Ovary (tissue), 9 donors: ENCODE measurements around the gene SPATC1L. TPM values are rescaled to one million over a fixed set of nuclear protein-coding genes. Genes with fewer than 3 reads are reported as not detected.
A peak's percentile ranks its signal among the peaks of the same experiment; 100 is the strongest.
"Not testable (repeated sequence)": the region's sequence is repeated elsewhere in the genome, so short reads cannot be mapped to it uniquely, and the experiment has no call there.

ENCODE experiments used
- DNase-seq, 5 donors: peaks; one replicate each; pipeline ENCODE4 v3.0.0-alpha.2; 2019 to 2020
- H3K27ac ChIP-seq, 2 donors: fragments of 200-600 bp; one replicate each; pipeline versions ENCODE4 v1.5.1 to v1.8.0; 2019 to 2022
- H3K27me3 ChIP-seq: fragments of 200-600 bp; one replicate; pipeline ENCODE4 v1.8.0; 2022
- H3K36me3 ChIP-seq: fragments of 200-600 bp; sonication (generic); one replicate; pipeline ENCODE4 v1.5.1; 2019
- H3K4me1 ChIP-seq: one replicate; pipeline ENCODE4 v1.8.1; 2013; ENCODE audit warnings: mild to moderate bottlenecking, moderate library complexity; ENCODE audit not compliant: insufficient read depth
- H3K4me3 ChIP-seq: fragments of 200-600 bp; sonication (generic); one replicate; pipeline ENCODE4 v1.5.1; 2017
- H3K9me3 ChIP-seq, 2 donors: fragments of 200-600 bp in 1 of 2; sonication (generic) in 1 of 2; one replicate each; pipeline versions ENCODE4 v1.5.1 to v1.8.1; 2013 to 2019; ENCODE audit warnings: mild to moderate bottlenecking in 1 of 2, moderate library complexity in 1 of 2
- EP300 ChIP-seq: sonication (generic); formaldehyde crosslinking; IDR thresholded peaks from one replicate; pipeline ENCODE4 v1.6.1; 2017; ENCODE audit warnings: antibody characterized with exemption
- POLR2A ChIP-seq: fragments of 450-650 bp; IDR thresholded peaks from one replicate; pipeline ENCODE4 v1.6.1; 2017; ENCODE audit warnings: antibody characterized with exemption, mild to moderate bottlenecking, moderate library complexity
- WGBS, 3 donors: extraction: QIAGEN DNeasy Blood & Tissue Kit in 1 of 3; methylation state at CpG; one replicate each; pipeline versions ENCODE4 v1.1.5 to v1.1.7; 2013 to 2017; 5-methylcytosine and 5-hydroxymethylcytosine counted together
- intact Hi-C, 4 donors: fragments of 100-400 bp; cut with DNase I; formaldehyde crosslinking; loops; one replicate each; pipeline versions ENCODE4 v1.11.0 to v1.15.1; 2022 to 2023
- polyA plus RNA-seq, 2 donors: library from polyadenylated mRNA; stranded (reverse); fragments of 200-250 nt in 1 of 2; fragments of 350-450 nt in 1 of 2; fragmentation: Illumina TruSeq in 1 of 2; extraction: RNeasy Lipid Tissue Mini Kit (QIAGEN cat#74804) in 1 of 2; gene quantifications; one replicate each; pipeline ENCODE4 v1.2.3, GENCODE V29; 2013 to 2014
- total RNA-seq, 7 donors: library from RNA; depleted of rRNA in 2 of 7; stranded (reverse); fragments of >200 nt in 2 of 7; fragmentation: NEBNext Ultra II Directional in 3 of 7; extraction: Animal tissue kit (Norgen Biotek cat#: 25700) in 3 of 7; gene quantifications; one replicate each; pipeline versions ENCODE4 v1.1.0 to v1.2.4, GENCODE V29; 2016 to 2023
- TF ChIP-seq, protein P1 (sequence below), 3 donors: fragments of 450-650 bp in 2 of 3; fragments of 200-600 bp in 1 of 3; IDR thresholded peaks; one replicate each; pipeline versions ENCODE4 v1.5.1 to v1.8.0; 2016 to 2022; ENCODE audit warnings: antibody characterized with exemption in 3 of 3, mild to moderate bottlenecking in 1 of 3
- donor health status: DM: no; HTN: no; CAD: no; lungs with moderate emphysema.
- donor health status: DM: no; HTN: no; CAD: no.
- donor health status: Bipolar disorder and iron deficiency.
- donor health status: DM: yes; HTN: yes; CAD: no.
- donor health status: DM: no; HTN: no; CAD: no.
- donor health status: DM: yes; HTN: yes; CAD: no.

Gene SPATC1L
- total and polyA plus RNA-seq, 9 donors: 2.8 to 21.3 (median 14.9) TPM

DNA sequence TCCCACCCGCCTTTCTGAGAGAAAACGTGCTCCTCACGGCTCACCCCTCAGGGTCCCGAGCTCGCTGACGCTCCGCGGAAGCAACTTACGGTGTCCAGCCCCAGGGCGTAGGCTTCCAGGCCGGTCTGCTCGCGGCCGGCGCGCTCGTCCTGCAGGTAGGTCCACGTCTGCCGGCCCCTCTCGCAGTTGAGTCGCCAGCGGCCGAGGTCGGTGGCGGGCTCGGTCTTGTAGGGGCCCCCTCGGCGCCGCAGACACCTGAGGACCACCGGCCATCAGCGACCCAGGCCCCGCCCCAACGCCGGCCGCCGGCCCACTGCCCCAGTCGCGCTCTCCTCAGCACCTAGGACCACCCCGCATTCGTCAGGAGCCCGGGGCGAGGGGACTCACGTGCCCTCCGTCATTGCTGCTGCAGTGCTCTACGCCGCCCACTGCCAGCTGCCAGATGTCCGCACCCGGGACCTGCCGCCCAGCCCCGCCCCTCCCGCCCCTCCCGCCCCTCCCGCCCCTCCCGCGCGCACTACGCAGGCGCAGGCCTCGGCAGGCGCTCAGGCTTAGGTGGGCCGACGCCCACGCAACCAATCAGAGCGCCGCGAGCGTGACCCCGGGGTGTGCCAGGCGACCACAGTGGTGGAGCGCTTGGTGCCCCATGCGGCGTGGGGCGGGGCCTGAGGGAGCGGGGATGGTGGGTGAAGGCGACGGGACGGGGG, 44.2 kb upstream of the SPATC1L start, which contains the start of gene LSS:
Gene LSS, minus strand, starts transcription at position 430 of the 707 bp plus-strand sequence. Its CDS starts 29 bp downstream, at position 401.
- no peaks in the 10 kb centered on the region for H3K9me3 ChIP-seq
- peaks cover 13% of the 10 kb centered on the region for H3K4me1 ChIP-seq
- H3K27ac ChIP-seq: peak within 1 kb of the TSS; percentile 77 to 81
- H3K4me3 ChIP-seq: peak within 1 kb of the TSS; percentile 67
- TF ChIP-seq, protein P1, sequence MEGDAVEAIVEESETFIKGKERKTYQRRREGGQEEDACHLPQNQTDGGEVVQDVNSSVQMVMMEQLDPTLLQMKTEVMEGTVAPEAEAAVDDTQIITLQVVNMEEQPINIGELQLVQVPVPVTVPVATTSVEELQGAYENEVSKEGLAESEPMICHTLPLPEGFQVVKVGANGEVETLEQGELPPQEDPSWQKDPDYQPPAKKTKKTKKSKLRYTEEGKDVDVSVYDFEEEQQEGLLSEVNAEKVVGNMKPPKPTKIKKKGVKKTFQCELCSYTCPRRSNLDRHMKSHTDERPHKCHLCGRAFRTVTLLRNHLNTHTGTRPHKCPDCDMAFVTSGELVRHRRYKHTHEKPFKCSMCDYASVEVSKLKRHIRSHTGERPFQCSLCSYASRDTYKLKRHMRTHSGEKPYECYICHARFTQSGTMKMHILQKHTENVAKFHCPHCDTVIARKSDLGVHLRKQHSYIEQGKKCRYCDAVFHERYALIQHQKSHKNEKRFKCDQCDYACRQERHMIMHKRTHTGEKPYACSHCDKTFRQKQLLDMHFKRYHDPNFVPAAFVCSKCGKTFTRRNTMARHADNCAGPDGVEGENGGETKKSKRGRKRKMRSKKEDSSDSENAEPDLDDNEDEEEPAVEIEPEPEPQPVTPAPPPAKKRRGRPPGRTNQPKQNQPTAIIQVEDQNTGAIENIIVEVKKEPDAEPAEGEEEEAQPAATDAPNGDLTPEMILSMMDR (IDR thresholded peaks at IDR 0.05): peak in 1 of 3 donors; percentile 15
- TF ChIP-seq EP300: no peak
- H3K36me3 ChIP-seq: no peaks in the 10 kb centered on the region
- intact Hi-C loops: loop anchor here in 3 of 4 donors (5.0 to 10.0 kb wide), 4 partner anchors 56 to 256 kb away; partner anchors contain the start of genes FTCD (in 1 of the 3), MCM3AP (in 1 of the 3) and YBEY (in 1 of the 3)
- peak; percentile 96 to 99 (median 98) for DNase-seq
- WGBS, 3 donors: 0 to 1% (median 0%) methylated on average over 23 to 77 of the region's 77 CpGs
- no peaks in the 10 kb centered on the region for H3K27me3 ChIP-seq

DNA sequence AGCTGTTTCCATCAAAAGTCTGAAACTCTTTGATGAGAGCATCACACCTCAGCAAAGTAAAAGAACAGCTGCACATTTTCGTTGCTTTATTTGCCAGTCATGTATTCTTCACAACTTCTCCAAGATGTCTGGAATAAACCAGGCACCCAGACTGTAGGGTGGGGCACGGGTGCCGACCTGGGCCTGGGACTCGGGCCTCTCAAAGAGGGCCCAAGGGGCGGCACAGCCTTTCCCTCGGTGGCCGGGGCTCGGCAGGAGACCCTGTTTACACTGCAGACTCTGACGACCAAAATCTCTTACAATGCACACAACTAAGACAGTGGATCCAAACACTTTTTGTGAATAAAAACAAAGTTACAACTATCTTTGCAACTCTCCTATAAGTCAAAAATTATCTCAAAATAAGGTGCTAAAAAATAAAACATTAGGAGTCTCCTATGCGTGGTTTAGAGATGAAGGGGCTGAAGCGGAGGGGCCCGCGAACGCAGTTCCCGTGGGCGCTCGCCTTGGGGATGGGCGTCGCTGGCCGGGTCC, 43.6 kb upstream of the SPATC1L start:
- intact Hi-C loops: loop anchor here in 3 of 4 donors (5.0 to 10.0 kb wide), 4 partner anchors 57 to 256 kb away; partner anchors contain the start of genes FTCD (in 1 of the 3), MCM3AP (in 1 of the 3) and YBEY (in 1 of the 3)
- Histone ChIP-seq H3K9me3 (no peaks in the 10 kb centered on the region), H3K27ac (peak overlapping the region; percentile 77 to 81), H3K27me3 (no peaks in the 10 kb centered on the region), H3K4me3 (peak overlapping the region; percentile 67), H3K36me3 (no peaks in the 10 kb centered on the region), H3K4me1 (peaks cover 13% of the 10 kb centered on the region)
- TF ChIP-seq EP300 (no peak), POLR2A (no peak)
- TF ChIP-seq, protein P1 (IDR thresholded peaks at IDR 0.05): no peak
- WGBS, 3 donors: 1 to 3% (median 2%) methylated on average over 20 of the region's 20 CpGs
- peak in 1 of 5 donors; percentile 39 for DNase-seq

GRCh38 chr21:46226920-46227599, 42.8 kb upstream of the SPATC1L start:
- H3K4me3 ChIP-seq: peak overlapping the region; percentile 67
- no peaks in the 10 kb centered on the region for H3K9me3 ChIP-seq
- WGBS, 3 donors: 45 to 52% (median 49%) methylated on average over 4 of the region's 4 CpGs
- TF ChIP-seq POLR2A (no peak), EP300 (no peak)
- TF ChIP-seq, protein P1 (IDR thresholded peaks at IDR 0.05): no peak
- DNase-seq: peak in 1 of 5 donors; percentile 31
- H3K4me1 ChIP-seq: peaks cover 13% of the 10 kb centered on the region
- no peaks in the 10 kb centered on the region for H3K36me3 ChIP-seq
- intact Hi-C loops: loop anchor here in 3 of 4 donors (5.0 to 10.0 kb wide), 4 partner anchors 58 to 255 kb away; partner anchors contain the start of genes FTCD (in 1 of the 3), MCM3AP (in 1 of the 3) and YBEY (in 1 of the 3)
- H3K27me3 ChIP-seq: no peaks in the 10 kb centered on the region
- H3K27ac ChIP-seq: peak overlapping the region in 1 of 2 donors; percentile 77

DNA sequence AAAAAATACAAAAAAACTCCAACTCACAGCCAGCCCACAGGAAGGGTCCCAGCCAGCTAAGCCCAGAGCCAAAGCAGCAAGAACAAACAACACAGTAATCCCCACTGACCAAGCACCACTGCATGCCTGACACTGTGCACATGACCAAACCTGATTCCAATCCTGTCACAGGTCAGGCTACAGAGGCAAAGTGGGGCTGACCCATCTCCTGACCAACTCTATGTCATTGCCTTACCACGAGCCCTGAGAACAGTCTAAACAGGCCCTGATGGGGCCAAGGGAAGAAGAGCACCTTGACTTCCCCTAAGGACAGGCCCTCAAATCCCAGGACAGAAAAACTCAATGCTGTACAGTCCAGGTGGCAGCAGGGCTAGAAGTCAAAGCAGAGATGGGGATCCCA, 41.9 kb upstream of the SPATC1L start:
- WGBS, 3 donors: 86 to 91% (median 87%) methylated on average over 1 of the region's 1 CpG
- intact Hi-C loops: loop anchor here in 3 of 4 donors (5.0 to 10.0 kb wide), 4 partner anchors 59 to 254 kb away; partner anchors contain the start of genes FTCD (in 1 of the 3), MCM3AP (in 1 of the 3) and YBEY (in 1 of the 3)
- Histone ChIP-seq H3K27ac (peak overlapping the region in 1 of 2 donors; percentile 33), H3K27me3 (no peaks in the 10 kb centered on the region), H3K4me3 (no peak overlapping the region), H3K4me1 (peaks cover 13% of the 10 kb centered on the region), H3K9me3 (no peaks in the 10 kb centered on the region), H3K36me3 (no peaks in the 10 kb centered on the region)
- DNase-seq: no peak
- TF ChIP-seq POLR2A: no peak
- TF ChIP-seq, protein P1 (IDR thresholded peaks at IDR 0.05): no peak
- TF ChIP-seq EP300: no peak

GRCh38 chr21:46223661-46224060, 39.4 kb upstream of the SPATC1L start:
- 88 to 91% (median 89%) methylated on average over 18 of the region's 18 CpGs for WGBS, 3 donors
- DNase-seq, H3K36me3 ChIP-seq, H3K4me3 ChIP-seq, H3K27me3 ChIP-seq, H3K27ac ChIP-seq, H3K4me1 ChIP-seq, H3K9me3 ChIP-seq: not testable (repeated sequence)
- intact Hi-C loops: loop anchor here in 2 of 4 donors (10.0 kb wide), 2 partner anchors 61 to 69 kb away; partner anchors contain the start of genes FTCD (in 1 of the 2), MCM3AP (in 1 of the 2) and YBEY (in 1 of the 2)
